ENCODE results near the gene UPF3B. TPM values are rescaled to one million over a fixed set of nuclear protein-coding genes. Genes with fewer than 3 reads are reported as not detected.
"Not testable (repeated sequence)": the region's sequence is repeated elsewhere in the genome, so short reads cannot be mapped to it uniquely, and the experiment has no call there.

The UPF3B gene
- polyA plus RNA-seq, 1 donor from 2014 or later: 24.8 TPM

DNA sequence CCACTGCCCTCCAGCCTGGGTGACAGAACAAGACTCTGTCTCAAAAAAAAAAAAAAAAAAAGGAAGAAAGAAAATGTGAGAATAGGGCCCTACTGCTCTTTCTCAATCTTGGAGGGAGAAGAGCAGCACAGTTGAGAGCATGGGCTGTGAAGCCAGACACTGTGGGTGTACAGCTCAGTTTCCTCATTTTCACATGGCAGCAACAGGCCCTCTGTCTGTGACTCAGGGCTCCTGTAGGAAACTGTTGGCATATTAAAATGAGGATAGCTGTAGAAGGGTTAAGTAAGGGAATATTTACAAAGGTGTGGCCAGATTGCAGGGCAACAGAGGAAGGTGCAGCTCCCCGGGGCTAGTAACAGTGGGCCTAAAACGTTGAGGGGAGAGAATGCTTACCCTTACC lies 46.4 kb upstream of the UPF3B start:
- TF ChIP-seq RAD21 (conservative IDR thresholded peaks at IDR 0.05) (no peak), SMC3 (conservative IDR thresholded peaks at IDR 0.05; ENCODE audit: poor library complexity) (no peak), EZH2 (IDR thresholded peaks at IDR 0.05; ENCODE audit: borderline replicate concordance, insufficient read depth, low read length, poor library complexity, severe bottlenecking) (no peak), MXI1 (conservative IDR thresholded peaks at IDR 0.05; ENCODE audit: poor library complexity, severe bottlenecking) (no peak), EP300 (conservative IDR thresholded peaks at IDR 0.05; ENCODE audit: poor library complexity, severe bottlenecking) (no peak), POLR2AphosphoS5 (IDR thresholded peaks at IDR 0.05) (no peak), TAF1 (IDR thresholded peaks at IDR 0.05; ENCODE audit: low read depth) (no peak)
- TF ChIP-seq, protein P1, sequence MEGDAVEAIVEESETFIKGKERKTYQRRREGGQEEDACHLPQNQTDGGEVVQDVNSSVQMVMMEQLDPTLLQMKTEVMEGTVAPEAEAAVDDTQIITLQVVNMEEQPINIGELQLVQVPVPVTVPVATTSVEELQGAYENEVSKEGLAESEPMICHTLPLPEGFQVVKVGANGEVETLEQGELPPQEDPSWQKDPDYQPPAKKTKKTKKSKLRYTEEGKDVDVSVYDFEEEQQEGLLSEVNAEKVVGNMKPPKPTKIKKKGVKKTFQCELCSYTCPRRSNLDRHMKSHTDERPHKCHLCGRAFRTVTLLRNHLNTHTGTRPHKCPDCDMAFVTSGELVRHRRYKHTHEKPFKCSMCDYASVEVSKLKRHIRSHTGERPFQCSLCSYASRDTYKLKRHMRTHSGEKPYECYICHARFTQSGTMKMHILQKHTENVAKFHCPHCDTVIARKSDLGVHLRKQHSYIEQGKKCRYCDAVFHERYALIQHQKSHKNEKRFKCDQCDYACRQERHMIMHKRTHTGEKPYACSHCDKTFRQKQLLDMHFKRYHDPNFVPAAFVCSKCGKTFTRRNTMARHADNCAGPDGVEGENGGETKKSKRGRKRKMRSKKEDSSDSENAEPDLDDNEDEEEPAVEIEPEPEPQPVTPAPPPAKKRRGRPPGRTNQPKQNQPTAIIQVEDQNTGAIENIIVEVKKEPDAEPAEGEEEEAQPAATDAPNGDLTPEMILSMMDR (IDR thresholded peaks at IDR 0.05; ENCODE audit: poor library complexity, severe bottlenecking): no peak
- TF ChIP-seq, protein P2, sequence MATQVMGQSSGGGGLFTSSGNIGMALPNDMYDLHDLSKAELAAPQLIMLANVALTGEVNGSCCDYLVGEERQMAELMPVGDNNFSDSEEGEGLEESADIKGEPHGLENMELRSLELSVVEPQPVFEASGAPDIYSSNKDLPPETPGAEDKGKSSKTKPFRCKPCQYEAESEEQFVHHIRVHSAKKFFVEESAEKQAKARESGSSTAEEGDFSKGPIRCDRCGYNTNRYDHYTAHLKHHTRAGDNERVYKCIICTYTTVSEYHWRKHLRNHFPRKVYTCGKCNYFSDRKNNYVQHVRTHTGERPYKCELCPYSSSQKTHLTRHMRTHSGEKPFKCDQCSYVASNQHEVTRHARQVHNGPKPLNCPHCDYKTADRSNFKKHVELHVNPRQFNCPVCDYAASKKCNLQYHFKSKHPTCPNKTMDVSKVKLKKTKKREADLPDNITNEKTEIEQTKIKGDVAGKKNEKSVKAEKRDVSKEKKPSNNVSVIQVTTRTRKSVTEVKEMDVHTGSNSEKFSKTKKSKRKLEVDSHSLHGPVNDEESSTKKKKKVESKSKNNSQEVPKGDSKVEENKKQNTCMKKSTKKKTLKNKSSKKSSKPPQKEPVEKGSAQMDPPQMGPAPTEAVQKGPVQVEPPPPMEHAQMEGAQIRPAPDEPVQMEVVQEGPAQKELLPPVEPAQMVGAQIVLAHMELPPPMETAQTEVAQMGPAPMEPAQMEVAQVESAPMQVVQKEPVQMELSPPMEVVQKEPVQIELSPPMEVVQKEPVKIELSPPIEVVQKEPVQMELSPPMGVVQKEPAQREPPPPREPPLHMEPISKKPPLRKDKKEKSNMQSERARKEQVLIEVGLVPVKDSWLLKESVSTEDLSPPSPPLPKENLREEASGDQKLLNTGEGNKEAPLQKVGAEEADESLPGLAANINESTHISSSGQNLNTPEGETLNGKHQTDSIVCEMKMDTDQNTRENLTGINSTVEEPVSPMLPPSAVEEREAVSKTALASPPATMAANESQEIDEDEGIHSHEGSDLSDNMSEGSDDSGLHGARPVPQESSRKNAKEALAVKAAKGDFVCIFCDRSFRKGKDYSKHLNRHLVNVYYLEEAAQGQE (IDR thresholded peaks at IDR 0.05; ENCODE audit: borderline replicate concordance): no peak
- Histone ChIP-seq H3K27ac (ENCODE audit: low read length) (no peak overlapping the region), H3K9ac (ENCODE audit: low read length) (no peak overlapping the region), H3F3A (ENCODE audit: insufficient read depth, low read length, poor library complexity, severe bottlenecking) (no peaks in the 10 kb centered on the region), H3K27me3 (ENCODE audit: insufficient read depth, low read depth, low read length) (no peaks in the 10 kb centered on the region), H2AFZ (ENCODE audit: low read depth, low read length) (no peak overlapping the region), H4K20me1 (ENCODE audit: insufficient read depth) (no peaks in the 10 kb centered on the region), H3K79me2 (replicated peaks; ENCODE audit: insufficient read depth, low read length) (no peaks in the 10 kb centered on the region), H3K9me3 (ENCODE audit: low read length) (no peaks in the 10 kb centered on the region), H3K9me2 (ENCODE audit: insufficient read depth, low read length) (no peaks in the 10 kb centered on the region), H3K4me2 (ENCODE audit: low read length) (no peak overlapping the region), H3K36me3 (ENCODE audit: insufficient read depth, low read length) (no peaks in the 10 kb centered on the region), H3K4me3 (ENCODE audit: low read length) (no peak overlapping the region)

DNA sequence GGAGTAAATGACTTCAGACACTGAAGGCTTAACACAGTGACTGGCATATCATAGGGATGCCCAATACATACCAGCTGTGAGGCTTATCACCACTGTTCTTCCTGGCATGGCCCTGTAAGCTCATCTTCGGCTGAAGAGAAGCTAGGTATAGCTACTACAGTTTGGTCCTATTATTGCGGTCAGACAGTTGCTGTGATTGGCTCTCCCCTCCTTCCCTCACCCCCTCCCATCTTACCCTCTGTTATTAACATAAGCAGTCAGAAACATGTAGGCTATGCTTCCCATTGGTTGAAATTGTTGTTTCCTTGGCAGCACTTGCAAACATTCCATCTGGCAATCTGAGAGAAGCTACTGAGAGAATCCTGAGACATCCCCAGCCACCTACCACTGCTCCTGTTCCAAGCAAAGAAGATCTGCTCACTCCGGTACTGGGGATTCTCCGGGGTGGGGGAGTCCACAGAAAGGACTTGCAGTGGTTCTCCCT lies 43.1 kb upstream of the UPF3B start, which contains the start of gene AKAP14:
Gene AKAP14, plus strand, starts transcription at position 51 of the 484 bp plus-strand sequence. CDS start 7,331 bp downstream, outside the sequence.
- Histone ChIP-seq H3K27ac (ENCODE audit: low read length) (no peak within 1 kb of the TSS), H3K36me3 (ENCODE audit: insufficient read depth, low read length) (no peaks in the 10 kb centered on the region), H3K79me2 (replicated peaks; ENCODE audit: insufficient read depth, low read length) (no peaks in the 10 kb centered on the region), H3K4me2 (ENCODE audit: low read length) (no peak within 1 kb of the TSS), H4K20me1 (ENCODE audit: insufficient read depth) (no peaks in the 10 kb centered on the region), H3K9me2 (ENCODE audit: insufficient read depth, low read length) (no peaks in the 10 kb centered on the region), H3K4me3 (ENCODE audit: low read length) (no peak within 1 kb of the TSS), H3K27me3 (ENCODE audit: insufficient read depth, low read depth, low read length) (no peaks in the 10 kb centered on the region), H2AFZ (ENCODE audit: low read depth, low read length) (no peak within 1 kb of the TSS), H3F3A (ENCODE audit: insufficient read depth, low read length, poor library complexity, severe bottlenecking) (no peaks in the 10 kb centered on the region), H3K9ac (ENCODE audit: low read length) (no peak within 1 kb of the TSS), H3K9me3 (ENCODE audit: low read length) (no peaks in the 10 kb centered on the region)
- no peak for TF ChIP-seq EP300 (conservative IDR thresholded peaks at IDR 0.05; ENCODE audit: poor library complexity, severe bottlenecking)
- TF ChIP-seq TAF1 (IDR thresholded peaks at IDR 0.05; ENCODE audit: low read depth): no peak
- no peak for TF ChIP-seq POLR2AphosphoS5 (IDR thresholded peaks at IDR 0.05)
- TF ChIP-seq EZH2 (IDR thresholded peaks at IDR 0.05; ENCODE audit: borderline replicate concordance, insufficient read depth, low read length, poor library complexity, severe bottlenecking): no peak
- TF ChIP-seq MXI1 (conservative IDR thresholded peaks at IDR 0.05; ENCODE audit: poor library complexity, severe bottlenecking): no peak
- TF ChIP-seq RAD21 (conservative IDR thresholded peaks at IDR 0.05): no peak
- TF ChIP-seq, protein P1 (IDR thresholded peaks at IDR 0.05; ENCODE audit: poor library complexity, severe bottlenecking): no peak
- TF ChIP-seq, protein P2 (IDR thresholded peaks at IDR 0.05; ENCODE audit: borderline replicate concordance): no peak
- no peak for TF ChIP-seq SMC3 (conservative IDR thresholded peaks at IDR 0.05; ENCODE audit: poor library complexity)

DNA sequence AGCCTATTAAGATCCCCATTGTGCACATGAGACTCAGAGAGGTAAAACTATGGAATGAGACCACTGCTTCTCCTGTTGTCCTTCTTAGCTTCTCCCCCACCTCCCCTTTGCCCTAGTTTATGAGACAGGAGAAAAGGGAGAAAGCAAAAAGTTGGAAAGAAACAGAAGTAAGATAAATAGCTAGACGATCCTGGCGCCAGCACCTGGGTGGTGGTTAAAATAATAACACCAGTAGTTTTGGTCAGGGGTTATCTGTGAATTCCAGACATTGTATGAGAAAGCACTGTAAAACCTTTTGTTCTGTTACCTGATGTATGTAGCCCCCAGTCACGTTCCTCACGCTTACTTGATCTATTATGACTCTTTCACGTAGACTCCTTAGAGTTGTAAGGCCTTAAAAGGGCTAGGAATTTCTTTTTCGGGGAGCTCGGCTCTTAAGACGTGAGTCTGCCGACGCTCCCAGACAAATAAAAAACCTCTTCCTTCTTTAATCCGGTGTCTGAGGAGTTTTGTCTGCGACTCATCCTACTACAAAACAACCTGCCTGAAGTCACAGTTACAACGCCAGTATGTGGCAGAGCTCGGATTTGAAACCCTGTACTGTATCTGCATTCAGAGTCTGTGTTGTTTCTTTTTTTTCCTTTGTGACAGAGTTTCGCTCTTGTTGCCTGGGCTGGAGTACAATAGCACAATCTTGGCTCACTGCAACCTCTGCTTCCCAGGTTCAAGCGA lies 39.4 kb upstream of the UPF3B start:
- not testable (repeated sequence) for H3K27ac ChIP-seq (ENCODE audit: low read length); H3K9me3 ChIP-seq (ENCODE audit: low read length); H3K4me3 ChIP-seq (ENCODE audit: low read length); H3K79me2 ChIP-seq (replicated peaks; ENCODE audit: insufficient read depth, low read length); H3F3A ChIP-seq (ENCODE audit: insufficient read depth, low read length, poor library complexity, severe bottlenecking); H3K27me3 ChIP-seq (ENCODE audit: insufficient read depth, low read depth, low read length); H3K36me3 ChIP-seq (ENCODE audit: insufficient read depth, low read length); H4K20me1 ChIP-seq (ENCODE audit: insufficient read depth); H2AFZ ChIP-seq (ENCODE audit: low read depth, low read length); H3K4me2 ChIP-seq (ENCODE audit: low read length); H3K9ac ChIP-seq (ENCODE audit: low read length); H3K9me2 ChIP-seq (ENCODE audit: insufficient read depth, low read length)
